ENCODE data around the gene LYAR. TPM values are rescaled to one million over a fixed set of nuclear protein-coding genes. Genes with fewer than 3 reads are reported as not detected.

Gene LYAR
- total and polyA plus RNA-seq, 2 experiments from 2014 or later = 44.0 to 105 TPM

DNA sequence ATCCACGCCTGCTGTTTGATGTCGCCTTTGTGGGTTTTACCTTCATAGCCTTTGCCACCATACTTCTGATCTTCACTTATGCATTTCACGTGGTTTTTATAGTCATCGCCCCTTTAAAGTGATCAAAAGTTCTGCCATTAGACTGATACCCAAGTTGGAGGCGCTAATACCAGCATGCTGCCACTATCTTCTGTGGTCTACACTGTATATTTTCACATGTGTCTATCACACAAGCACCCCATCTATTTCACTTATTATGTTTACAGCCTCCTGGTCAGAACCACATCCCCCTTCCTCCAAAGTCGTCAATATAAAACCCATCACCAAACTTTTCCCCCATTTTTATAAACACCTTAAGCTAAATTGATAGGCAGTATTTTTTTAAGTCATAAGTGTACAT lies 8.2 kb downstream of the LYAR start (continued):
- TF ChIP-seq ZNF462 (CRISPR knock-in tag; IDR thresholded peaks at IDR 0.05) (no peak), EZH2 (IDR thresholded peaks at IDR 0.05; ENCODE audit: low read depth, unreplicated experiment) (no peak), CTCF (conservative IDR thresholded peaks at IDR 0.05; ENCODE audit: low read depth in 2 of 2) (no peak), POLR2AphosphoS5 (IDR thresholded peaks at IDR 0.05; ENCODE audit: low read depth) (no peak), STAT1 (IDR thresholded peaks at IDR 0.05; ENCODE audit: unreplicated experiment) (no peak), ZNF114 (CRISPR knock-in tag; IDR thresholded peaks at IDR 0.05) (no peak), ETS1 (IDR thresholded peaks at IDR 0.05) (no peak), NANOG (IDR thresholded peaks at IDR 0.05; ENCODE audit: borderline replicate concordance) (no peak), CREB1 (CRISPR knock-in tag; IDR thresholded peaks at IDR 0.05; ENCODE audit: low read depth) (no peak), JUNB (IDR thresholded peaks at IDR 0.05; ENCODE audit: unreplicated experiment) (no peak), ZNF331 (CRISPR knock-in tag; IDR thresholded peaks at IDR 0.05; ENCODE audit: low read depth) (no peak)

Measured in GM23338 (cell line).